ENCODE measurements around the gene FAM13C.

FAM13C gene

GRCh38 chr10:59315465-59315864 lies 46.9 kb downstream of the FAM13C start:
- DNase-seq (ENCODE audit: low spot score) = no peak

- no peak for DNase-seq (ENCODE audit: low spot score)
Measured at GRCh38 chr10:59314268-59314667, 48.1 kb downstream of the FAM13C start.

- DNase-seq (ENCODE audit: low spot score) = no peak
Measured at GRCh38 chr10:59312247-59312646, 50.1 kb downstream of the FAM13C start.

GRCh38 chr10:59311025-59311424 lies 51.3 kb downstream of the FAM13C start:
- DNase-seq (ENCODE audit: low spot score) = no peak

- DNase-seq (ENCODE audit: low spot score) = no peak
Measured at GRCh38 chr10:59310324-59310914, 51.9 kb downstream of the FAM13C start.

- no peak for DNase-seq (ENCODE audit: low spot score)
Measured at GRCh38 chr10:59304521-59305097, 57.7 kb downstream of the FAM13C start.

- DNase-seq (ENCODE audit: low spot score) = no peak
Measured at GRCh38 chr10:59303018-59303417, 59.3 kb downstream of the FAM13C start.

GRCh38 chr10:59302381-59302780 lies 60.0 kb downstream of the FAM13C start:
- DNase-seq (ENCODE audit: low spot score) = no peak

GRCh38 chr10:59301067-59301754 lies 61.1 kb downstream of the FAM13C start:
- DNase-seq (ENCODE audit: low spot score) = no peak

- no peak for DNase-seq (ENCODE audit: low spot score)
Measured at GRCh38 chr10:59300386-59300785, 62.0 kb downstream of the FAM13C start.

GRCh38 chr10:59299933-59300332 lies 62.4 kb downstream of the FAM13C start:
- no peak for DNase-seq (ENCODE audit: low spot score)

GRCh38 chr10:59290448-59290847 lies 71.9 kb downstream of the FAM13C start:
- DNase-seq (ENCODE audit: low spot score) = no peak

- no peak for DNase-seq (ENCODE audit: low spot score)
Measured at GRCh38 chr10:59289853-59290252, 72.5 kb downstream of the FAM13C start.

GRCh38 chr10:59287587-59288255 lies 74.6 kb downstream of the FAM13C start:
- no peak for DNase-seq (ENCODE audit: low spot score)

- no peak for DNase-seq (ENCODE audit: low spot score)
Measured at GRCh38 chr10:59285848-59286247, 76.5 kb downstream of the FAM13C start.

GRCh38 chr10:59285073-59285472 lies 77.3 kb downstream of the FAM13C start:
- no peak for DNase-seq (ENCODE audit: low spot score)

GRCh38 chr10:59284118-59284975 lies 78.0 kb downstream of the FAM13C start:
- DNase-seq (ENCODE audit: low spot score) = no peak

- no peak for DNase-seq (ENCODE audit: low spot score)
Measured at GRCh38 chr10:59283456-59284091, 78.8 kb downstream of the FAM13C start.

GRCh38 chr10:59281861-59282260 lies 80.5 kb downstream of the FAM13C start:
- no peak for DNase-seq (ENCODE audit: low spot score)

GRCh38 chr10:59279991-59280505 lies 82.3 kb downstream of the FAM13C start:
- DNase-seq (ENCODE audit: low spot score) = no peak

- DNase-seq (ENCODE audit: low spot score) = no peak
Measured at GRCh38 chr10:59279476-59279875, 82.9 kb downstream of the FAM13C start.

Data from GM03348 (cell line).